GM10266 (cell line): ENCODE data around the gene HPSE2.

Experiments
- DNase-seq: peaks from one replicate; pipeline ENCODE4 v3.0.0; 2012; ENCODE audit errors: extremely low spot score
- CTCF ChIP-seq: IDR thresholded peaks from 2 replicates; pipeline ENCODE4 v1.5.1; 2012; ENCODE audit warnings: mild to moderate bottlenecking, low read depth; ENCODE audit not compliant: control insufficient read depth, insufficient read depth; ENCODE audit errors: missing control alignments

The HPSE2 gene

GRCh38 chr10:98577578-98577977 lies 658.1 kb downstream of the HPSE2 start:
- no peak for TF ChIP-seq CTCF
- DNase-seq, result no peak

GRCh38 chr10:98577168-98577567 lies 658.5 kb downstream of the HPSE2 start:
- TF ChIP-seq CTCF, result no peak
- no peak for DNase-seq

GRCh38 chr10:98576096-98576495 lies 659.6 kb downstream of the HPSE2 start:
- no peak for TF ChIP-seq CTCF
- DNase-seq, result no peak

GRCh38 chr10:98572594-98572993 lies 663.1 kb downstream of the HPSE2 start:
- DNase-seq, result no peak
- TF ChIP-seq CTCF, result no peak

GRCh38 chr10:98570834-98571233 lies 664.8 kb downstream of the HPSE2 start:
- DNase-seq, result no peak

GRCh38 chr10:98569853-98570252 lies 665.8 kb downstream of the HPSE2 start:
- DNase-seq, result no peak
- TF ChIP-seq CTCF, result no peak

More at GRCh38 chr10:98570834-98571233, 664.8 kb downstream of the HPSE2 start:
- TF ChIP-seq CTCF, result no peak

GRCh38 chr10:98568551-98568950 lies 667.1 kb downstream of the HPSE2 start:
- no peak for DNase-seq
- no peak for TF ChIP-seq CTCF
